ENCODE data around the gene PDE4B. TPM values are rescaled to one million over a fixed set of nuclear protein-coding genes. Genes with fewer than 3 reads are reported as not detected.
A peak's percentile ranks its signal among the peaks of the same experiment; 100 is the strongest.

The PDE4B gene
- total RNA-seq, 4 donors from 2014 or later = 5.2 to 16.6 (median 9.6) TPM

DNA sequence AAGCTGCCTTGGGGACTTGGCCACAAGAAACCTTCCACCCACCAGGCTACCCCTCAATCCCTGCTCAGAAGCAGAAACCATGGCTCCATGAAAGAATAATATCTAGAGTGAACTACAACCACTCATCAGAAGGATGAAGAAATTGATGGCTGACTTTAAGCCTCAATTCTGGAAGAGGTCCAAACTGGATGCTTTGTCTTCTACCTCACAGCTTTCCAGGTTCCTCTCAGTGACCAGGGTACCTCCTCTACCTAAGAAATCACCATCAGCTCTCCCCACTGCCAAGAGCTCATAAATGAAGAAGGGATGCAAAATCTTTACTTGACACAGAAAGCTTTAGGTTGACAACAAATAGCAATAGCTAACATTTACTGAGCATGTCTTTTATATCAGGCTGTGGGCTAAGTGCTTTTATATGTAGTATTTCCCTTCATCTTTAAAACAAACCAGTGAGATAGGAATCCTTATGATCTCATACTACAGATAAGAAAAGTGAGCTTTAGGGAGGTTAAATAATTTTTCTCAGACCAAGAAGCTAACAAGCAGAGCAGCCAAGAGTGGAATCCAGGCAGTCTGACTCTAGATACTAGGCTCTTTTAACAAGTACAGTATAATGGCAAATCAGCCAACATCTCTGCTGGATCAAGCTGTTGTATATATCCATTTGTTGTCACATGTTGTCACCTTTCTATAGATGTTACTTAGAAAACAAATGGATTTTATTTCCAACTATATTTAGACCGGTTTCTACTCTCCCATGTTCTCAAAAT, 498.3 kb downstream of the PDE4B start:
- Histone ChIP-seq H3K36me3 (no peaks in the 10 kb centered on the region), H3K4me3 (no peak overlapping the region), H3K27me3 (no peaks in the 10 kb centered on the region), H3K4me1 (peaks cover 0 to 12% (median 6%) of the 10 kb centered on the region in 4 donors), H3K27ac (peak overlapping the region in 2 of 4 donors; percentile 19 to 28), H3K9me3 (no peaks in the 10 kb centered on the region)
- TF ChIP-seq, protein P1, sequence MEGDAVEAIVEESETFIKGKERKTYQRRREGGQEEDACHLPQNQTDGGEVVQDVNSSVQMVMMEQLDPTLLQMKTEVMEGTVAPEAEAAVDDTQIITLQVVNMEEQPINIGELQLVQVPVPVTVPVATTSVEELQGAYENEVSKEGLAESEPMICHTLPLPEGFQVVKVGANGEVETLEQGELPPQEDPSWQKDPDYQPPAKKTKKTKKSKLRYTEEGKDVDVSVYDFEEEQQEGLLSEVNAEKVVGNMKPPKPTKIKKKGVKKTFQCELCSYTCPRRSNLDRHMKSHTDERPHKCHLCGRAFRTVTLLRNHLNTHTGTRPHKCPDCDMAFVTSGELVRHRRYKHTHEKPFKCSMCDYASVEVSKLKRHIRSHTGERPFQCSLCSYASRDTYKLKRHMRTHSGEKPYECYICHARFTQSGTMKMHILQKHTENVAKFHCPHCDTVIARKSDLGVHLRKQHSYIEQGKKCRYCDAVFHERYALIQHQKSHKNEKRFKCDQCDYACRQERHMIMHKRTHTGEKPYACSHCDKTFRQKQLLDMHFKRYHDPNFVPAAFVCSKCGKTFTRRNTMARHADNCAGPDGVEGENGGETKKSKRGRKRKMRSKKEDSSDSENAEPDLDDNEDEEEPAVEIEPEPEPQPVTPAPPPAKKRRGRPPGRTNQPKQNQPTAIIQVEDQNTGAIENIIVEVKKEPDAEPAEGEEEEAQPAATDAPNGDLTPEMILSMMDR (IDR thresholded peaks at IDR 0.05) = no peak
- TF ChIP-seq POLR2A (IDR thresholded peaks at IDR 0.05) = no peak
- no peak for TF ChIP-seq EP300 (IDR thresholded peaks at IDR 0.05)
- 50 to 74% methylated on average over 1 of the region's 1 CpG for WGBS, 2 donors
- no peak for DNase-seq (ENCODE audit: low spot score in 2 of 2)

DNA sequence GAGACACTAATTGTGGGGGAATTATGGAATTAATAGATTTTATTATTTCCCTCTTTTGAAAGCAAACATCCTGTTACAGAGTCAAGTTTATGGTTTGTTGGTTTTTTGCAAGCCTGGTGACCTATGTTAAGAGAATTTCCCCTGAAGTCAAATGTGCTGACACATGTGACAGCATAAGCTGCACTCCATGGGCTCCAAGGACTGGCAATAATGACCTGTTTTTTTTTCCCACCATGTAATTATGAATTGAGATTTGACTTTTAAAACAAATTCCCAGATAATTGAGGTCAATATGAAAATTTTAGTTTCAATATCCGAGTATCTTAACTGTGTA, 498.8 kb downstream of the PDE4B start:
- Histone ChIP-seq H3K27me3 (no peaks in the 10 kb centered on the region), H3K4me1 (peaks cover 0 to 17% (median 6%) of the 10 kb centered on the region in 4 donors), H3K4me3 (no peak overlapping the region), H3K27ac (peak overlapping the region in 2 of 4 donors; percentile 19 to 28), H3K9me3 (no peaks in the 10 kb centered on the region), H3K36me3 (no peaks in the 10 kb centered on the region)
- no peak for DNase-seq (ENCODE audit: low spot score in 2 of 2)
- TF ChIP-seq, protein P1 (IDR thresholded peaks at IDR 0.05) = no peak
- TF ChIP-seq EP300 (IDR thresholded peaks at IDR 0.05) (no peak), POLR2A (IDR thresholded peaks at IDR 0.05) (no peak)
- WGBS, 2 donors = 52 to 68% methylated on average over 1 of the region's 1 CpG

DNA sequence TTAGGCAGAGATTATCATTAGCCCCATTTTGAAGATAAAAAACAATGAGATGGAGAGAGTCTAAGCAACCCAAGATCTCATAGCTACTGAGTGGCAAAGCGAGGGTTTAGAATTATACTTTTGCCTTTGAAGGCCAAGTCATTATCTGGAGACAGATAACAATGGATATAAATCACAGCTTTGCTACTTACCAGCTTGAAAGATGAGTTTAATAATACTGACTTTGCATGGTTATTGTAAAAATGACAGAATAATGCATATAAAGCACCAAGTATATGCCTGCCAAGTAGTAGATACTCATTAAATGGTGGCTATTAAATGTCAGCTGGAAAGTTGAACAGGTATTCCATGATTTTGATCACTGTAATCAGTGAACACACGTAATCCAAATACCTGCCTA, 499.6 kb downstream of the PDE4B start:
- no peaks in the 10 kb centered on the region for H3K36me3 ChIP-seq
- no peaks in the 10 kb centered on the region for H3K9me3 ChIP-seq
- H3K4me1 ChIP-seq = peaks cover 0 to 25% (median 9%) of the 10 kb centered on the region in 4 donors
- no peaks in the 10 kb centered on the region for H3K27me3 ChIP-seq
- H3K27ac ChIP-seq = peak overlapping the region in 3 of 4 donors; percentile 1 to 32 (median 11)
- 88 to 92% methylated on average over 2 of the region's 2 CpGs for WGBS, 2 donors
- DNase-seq (ENCODE audit: low spot score in 2 of 2) = no peak
- TF ChIP-seq POLR2A (IDR thresholded peaks at IDR 0.05) = no peak
- TF ChIP-seq EP300 (IDR thresholded peaks at IDR 0.05) = no peak
- TF ChIP-seq, protein P1 (IDR thresholded peaks at IDR 0.05) = no peak
- H3K4me3 ChIP-seq = no peak overlapping the region

DNA sequence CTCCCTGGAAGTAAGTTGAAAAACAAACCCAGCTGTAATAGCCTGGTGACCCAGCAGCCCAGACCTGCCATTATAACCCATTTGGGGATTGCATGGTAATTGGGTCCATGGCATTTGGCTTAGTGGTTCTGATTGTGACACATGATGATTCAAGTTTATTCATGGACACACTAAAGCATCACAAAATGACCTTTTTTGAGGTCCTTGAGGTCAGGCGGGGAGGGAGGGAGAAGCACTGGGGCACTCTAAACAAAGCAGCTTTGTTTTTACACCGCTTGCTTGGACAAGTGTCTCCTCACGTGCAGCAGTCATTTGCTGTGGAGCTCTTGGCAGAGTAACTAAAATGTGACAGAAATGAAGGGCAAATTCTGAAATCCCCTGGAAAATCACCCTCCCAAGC, 500.2 kb downstream of the PDE4B start:
- no peak overlapping the region for H3K4me3 ChIP-seq
- no peaks in the 10 kb centered on the region for H3K27me3 ChIP-seq
- H3K4me1 ChIP-seq = peaks cover 0 to 25% (median 9%) of the 10 kb centered on the region in 4 donors
- 31 to 39% methylated on average over 3 of the region's 3 CpGs for WGBS, 2 donors
- H3K9me3 ChIP-seq = no peaks in the 10 kb centered on the region
- no peaks in the 10 kb centered on the region for H3K36me3 ChIP-seq
- peak; percentile 51 to 57 for DNase-seq (ENCODE audit: low spot score in 2 of 2)
- peak overlapping the region in 2 of 4 donors; percentile 70 to 72 for H3K27ac ChIP-seq
- peak in 1 of 2 donors; percentile 86 for TF ChIP-seq EP300 (IDR thresholded peaks at IDR 0.05)
- TF ChIP-seq, protein P1 (IDR thresholded peaks at IDR 0.05) = no peak

DNA sequence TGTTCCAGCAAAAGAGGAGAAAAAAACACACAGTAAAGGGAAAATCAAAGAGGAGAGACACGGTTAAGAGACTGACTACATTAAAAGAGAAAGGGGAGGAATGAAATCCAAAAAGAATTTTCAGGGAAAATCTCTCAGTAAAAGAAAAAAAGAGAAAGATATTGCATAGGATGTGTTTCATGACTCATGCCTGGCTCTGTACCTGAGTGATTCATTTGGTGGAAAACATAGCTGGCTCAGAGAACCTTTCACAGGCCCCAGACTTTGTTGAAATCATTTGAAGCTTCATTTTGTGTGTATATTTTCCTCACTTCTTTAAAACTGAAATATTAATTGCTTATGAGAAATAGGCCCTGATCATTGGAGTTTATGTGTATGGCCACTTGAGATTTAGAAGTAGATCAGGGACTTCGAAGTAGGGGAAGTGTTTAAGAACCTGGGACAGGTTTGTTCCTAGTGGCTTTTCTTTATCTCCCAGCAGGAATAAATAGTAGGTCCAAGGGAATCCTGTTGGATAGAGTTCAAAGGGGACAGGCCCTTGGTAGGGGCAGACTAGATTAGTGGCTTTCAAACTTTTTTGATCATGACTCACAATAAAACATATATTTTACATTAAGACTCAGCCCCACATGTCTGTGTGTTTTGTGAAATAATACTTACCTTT, 502.1 kb downstream of the PDE4B start:
- 76 to 77% methylated on average over 2 of the region's 2 CpGs for WGBS, 2 donors
- Histone ChIP-seq H3K36me3 (no peaks in the 10 kb centered on the region), H3K27ac (peak overlapping the region in 2 of 4 donors; percentile 70 to 74), H3K4me3 (no peak overlapping the region), H3K27me3 (no peaks in the 10 kb centered on the region), H3K4me1 (peaks cover 0 to 26% (median 9%) of the 10 kb centered on the region in 4 donors), H3K9me3 (no peaks in the 10 kb centered on the region)
- no peak for DNase-seq (ENCODE audit: low spot score in 2 of 2)
- TF ChIP-seq, protein P1 (IDR thresholded peaks at IDR 0.05) = no peak
- peak in 1 of 2 donors; percentile 27 for TF ChIP-seq EP300 (IDR thresholded peaks at IDR 0.05)
